H1 (cell line): ENCODE results near the gene PRDM2. TPM values are rescaled to one million over a fixed set of nuclear protein-coding genes. Genes with fewer than 3 reads are reported as not detected.

ENCODE experiments used
- CTCF ChIA-PET: fragments of 300-600 bp; sonication (Branson Sonifier 250); formaldehyde crosslinking; loops from one replicate; lab custom pipeline; 2021; ENCODE audit not compliant: partially characterized antibody; lab: Charles Lee
- POLR2A ChIA-PET: fragments of 300-600 bp; sonication (Branson Sonifier 250); formaldehyde crosslinking; loops from one replicate; lab custom pipeline; 2021; ENCODE audit warnings: inconsistent platforms; ENCODE audit not compliant: partially characterized antibody; lab: Charles Lee
- DNase-seq, 2 experiments: peaks; one replicate each; pipeline versions ENCODE4 v3.0.0 to v3.0.0-alpha.2; 2010 to 2022; ENCODE audit warnings: low spot score in 2 of 2, low read depth in 1 of 2, mixed read lengths in 1 of 2
- FAIRE-seq: peaks from 2 replicates; lab custom pipeline; 2011; peaks lifted over from hg19 to GRCh38; lab: Jason Lieb, UNC
- H2AFZ ChIP-seq: 2 replicates; pipeline ENCODE4 v1.8.1; 2012; ENCODE audit warnings: low read length, inconsistent platforms
- H2AK5ac ChIP-seq: 2 replicates; pipeline ENCODE4 v1.6.1; 2013; ENCODE audit warnings: low read depth, low read length
- H2BK120ac ChIP-seq: replicated peaks from 2 replicates; pipeline ENCODE3; 2013; ENCODE audit warnings: low read depth, low read length, inconsistent platforms
- H2BK12ac ChIP-seq: 2 replicates; pipeline ENCODE4 v1.6.1; 2013; ENCODE audit warnings: low read depth, low read length
- H2BK15ac ChIP-seq: 2 replicates; pipeline ENCODE4 v1.6.1; 2013; ENCODE audit warnings: low read length
- H2BK20ac ChIP-seq: 2 replicates; pipeline ENCODE4 v1.6.1; 2013; ENCODE audit warnings: low read length
- H2BK5ac ChIP-seq: 2 replicates; pipeline ENCODE4 v1.6.1; 2013; ENCODE audit warnings: low read depth, low read length
- H3K14ac ChIP-seq: 2 replicates; pipeline ENCODE4 v1.6.1; 2013; ENCODE audit warnings: inconsistent platforms; ENCODE audit not compliant: insufficient read length
- H3K18ac ChIP-seq: 2 replicates; pipeline ENCODE4 v1.6.1; 2013; ENCODE audit warnings: low read length; ENCODE audit errors: extremely low read depth
- H3K23ac ChIP-seq: 2 replicates; pipeline ENCODE4 v1.6.1; 2013; ENCODE audit warnings: inconsistent platforms; ENCODE audit not compliant: insufficient read length
- H3K23me2 ChIP-seq: 2 replicates; pipeline ENCODE4 v1.6.1; 2013; ENCODE audit warnings: low read depth, low read length
- H3K27ac ChIP-seq: 2 replicates; pipeline ENCODE4 v1.6.1; 2011; ENCODE audit warnings: low read depth, low read length, inconsistent platforms
- H3K27me3 ChIP-seq, 4 experiments: replicated peaks in 1 of 4; 1 replicate in 1 of 4; 2 replicates in 3 of 4; pipeline versions ENCODE4 v1.6.1 to v1.8.1; 2011 to 2013; ENCODE audit warnings: low read length in 3 of 4, mild to moderate bottlenecking in 3 of 4, inconsistent platforms in 2 of 4, mixed read lengths in 2 of 4, moderate library complexity in 1 of 4; ENCODE audit not compliant: control insufficient read depth in 3 of 4, insufficient read depth in 3 of 4; ENCODE audit errors: extremely low read depth in 1 of 4
- H3K36me3 ChIP-seq, 4 experiments: 2 replicates each; pipeline versions ENCODE4 v1.6.1 to v1.8.1; 2011 to 2013; ENCODE audit warnings: mild to moderate bottlenecking in 4 of 4, low read length in 3 of 4, moderate library complexity in 2 of 4, control low read depth in 1 of 4, inconsistent platforms in 1 of 4; ENCODE audit not compliant: insufficient read depth in 4 of 4, control insufficient read depth in 2 of 4
- H3K4ac ChIP-seq: replicated peaks from 2 replicates; pipeline ENCODE3; 2013; ENCODE audit warnings: low read length, low read depth, mixed read lengths, inconsistent platforms; ENCODE audit not compliant: insufficient read length
- H3K4me1 ChIP-seq, 4 experiments: replicated peaks in 1 of 4; 1 replicate in 1 of 4; 2 replicates in 3 of 4; pipeline versions ENCODE4 v1.6.1 to v1.8.1; 2011 to 2013; ENCODE audit warnings: low read length in 3 of 4, inconsistent platforms in 2 of 4, mixed read lengths in 1 of 4; ENCODE audit not compliant: insufficient read depth in 4 of 4, control insufficient read depth in 3 of 4
- H3K4me2 ChIP-seq, 2 experiments: 2 replicates each; pipeline versions ENCODE4 v1.6.1 to v1.8.1; 2011 to 2013; ENCODE audit warnings: low read depth in 2 of 2, low read length in 2 of 2, control low read depth in 1 of 2, inconsistent platforms in 1 of 2, mild to moderate bottlenecking in 1 of 2; ENCODE audit not compliant: insufficient read depth in 1 of 2
- H3K4me3 ChIP-seq, 4 experiments: fragments of 200-600, 300-600 bp in 1 of 4; sonication (generic), shearing (Covaris generic), sonication (Bioruptor Twin) in 1 of 4; 2 replicates each; pipeline versions ENCODE4 v1.5.1 to v1.8.1; 2011 to 2016; ENCODE audit warnings: low read length in 4 of 4, low read depth in 3 of 4, control low read depth in 2 of 4, inconsistent platforms in 2 of 4, mild to moderate bottlenecking in 2 of 4, mixed read lengths in 1 of 4, moderate library complexity in 1 of 4; ENCODE audit not compliant: insufficient read depth in 2 of 4; ENCODE audit errors: extremely low read depth in 1 of 4
- H3K56ac ChIP-seq: replicated peaks from 2 replicates; pipeline ENCODE3; 2013; ENCODE audit warnings: low read depth, mild to moderate bottlenecking, mixed read lengths, low read length, inconsistent platforms; ENCODE audit not compliant: insufficient read length
- H3K79me1 ChIP-seq: 2 replicates; pipeline ENCODE4 v1.6.1; 2013; ENCODE audit warnings: low read depth, low read length, control low read depth
- H3K79me2 ChIP-seq, 2 experiments: 2 replicates each; pipeline versions ENCODE4 v1.6.1 to v1.8.1; 2012 to 2013; ENCODE audit warnings: low read length in 2 of 2, mild to moderate bottlenecking in 2 of 2, inconsistent platforms in 1 of 2; ENCODE audit not compliant: insufficient read depth in 2 of 2, control insufficient read depth in 1 of 2
- H3K9ac ChIP-seq, 4 experiments: replicated peaks in 1 of 4; 1 replicate in 1 of 4; 2 replicates in 3 of 4; pipeline versions ENCODE4 v1.6.1 to v1.8.1; 2011 to 2013; ENCODE audit warnings: low read depth in 3 of 4, low read length in 3 of 4, control low read depth in 2 of 4, mild to moderate bottlenecking in 2 of 4, moderate library complexity in 2 of 4, inconsistent platforms in 1 of 4; ENCODE audit errors: extremely low read depth in 1 of 4
- H3K9me3 ChIP-seq, 2 experiments: 2 replicates each; pipeline versions ENCODE4 v1.6.1 to v1.8.1; 2012 to 2013; ENCODE audit warnings: mild to moderate bottlenecking in 2 of 2, moderate library complexity in 2 of 2, control low read depth in 1 of 2, inconsistent platforms in 1 of 2, low read depth in 1 of 2, low read length in 1 of 2, mixed read lengths in 1 of 2; ENCODE audit not compliant: insufficient read depth in 2 of 2
- H4K20me1 ChIP-seq, 2 experiments: replicated peaks in 1 of 2; 2 replicates each; pipeline versions ENCODE3 to v1.8.1; 2011 to 2013; ENCODE audit warnings: inconsistent platforms in 2 of 2, low read length in 2 of 2, mild to moderate bottlenecking in 1 of 2; ENCODE audit not compliant: insufficient read depth in 2 of 2, control insufficient read depth in 1 of 2
- H4K5ac ChIP-seq: 2 replicates; pipeline ENCODE4 v1.6.1; 2013; ENCODE audit warnings: low read length, low read depth, mixed read lengths, inconsistent platforms; ENCODE audit not compliant: insufficient read length
- H4K8ac ChIP-seq: 2 replicates; pipeline ENCODE4 v1.8.0; 2013; ENCODE audit warnings: mild to moderate bottlenecking, moderate library complexity, low read length, inconsistent platforms; ENCODE audit not compliant: insufficient read depth; ENCODE audit errors: extremely low read depth
- H4K91ac ChIP-seq: replicated peaks from 2 replicates; pipeline ENCODE3; 2013; ENCODE audit warnings: low read length, mixed read lengths, inconsistent platforms; ENCODE audit not compliant: insufficient read length
- BACH1 ChIP-seq: IDR thresholded peaks from 2 replicates; pipeline ENCODE4 v1.6.1; 2012; ENCODE audit warnings: low read length, improper control_type of control experiment
- CBX5 ChIP-seq: fragments of 300-800, 300-1000 bp; sonication (generic); IDR thresholded peaks from 2 replicates; pipeline ENCODE4 v1.7.1; 2016; ENCODE audit warnings: antibody characterized with exemption, low read length, low read depth
- CHD2 ChIP-seq: IDR thresholded peaks from 2 replicates; pipeline ENCODE4 v1.6.1; 2012; ENCODE audit warnings: low read length, improper control_type of control experiment
- EGR1 ChIP-seq: IDR thresholded peaks from 2 replicates; pipeline ENCODE4 v1.6.1; 2011; ENCODE audit warnings: low read depth, low read length, borderline replicate concordance
- FOSL1 ChIP-seq: IDR thresholded peaks from 2 replicates; pipeline ENCODE4 v1.6.1; 2011; ENCODE audit warnings: mild to moderate bottlenecking, low read depth, low read length, moderate library complexity; ENCODE audit not compliant: insufficient read depth
- KDM4A ChIP-seq: IDR thresholded peaks from one replicate; pipeline ENCODE4 v1.7.1; 2012; ENCODE audit warnings: low read depth, mild to moderate bottlenecking, moderate library complexity, low read length, inconsistent platforms; ENCODE audit not compliant: severe bottlenecking
- MAX ChIP-seq: IDR thresholded peaks from 2 replicates; pipeline ENCODE4 v1.6.1; 2012; ENCODE audit warnings: inconsistent platforms
- NANOG ChIP-seq: IDR thresholded peaks from 2 replicates; pipeline ENCODE4 v1.6.1; 2011; ENCODE audit warnings: low read length, low read depth, mild to moderate bottlenecking, inconsistent platforms; ENCODE audit not compliant: insufficient read depth, poor library complexity, severe bottlenecking
- PHF8 ChIP-seq: fragments of 200-600 bp; sonication (generic); conservative IDR thresholded peaks from 2 replicates; pipeline ENCODE4 v1.7.1; 2012; ENCODE audit warnings: low read depth, mild to moderate bottlenecking, inconsistent platforms, low read length, moderate library complexity
- RXRA ChIP-seq: IDR thresholded peaks from 2 replicates; pipeline ENCODE4 v1.6.1; 2011; ENCODE audit warnings: low read depth, mild to moderate bottlenecking, low read length, moderate library complexity; ENCODE audit not compliant: insufficient read depth
- SIRT6 ChIP-seq: IDR thresholded peaks from one replicate; pipeline ENCODE4 v1.7.1; 2012; ENCODE audit warnings: low read length, inconsistent platforms
- TCF12 ChIP-seq: IDR thresholded peaks from 2 replicates; pipeline ENCODE4 v1.6.1; 2011; ENCODE audit warnings: low read depth, mild to moderate bottlenecking, low read length
- WGBS, 2 experiments: shearing (Covaris generic) in 1 of 2; methylation state at CpG; one replicate each; pipeline versions ENCODE4 v1.1.6 to v1.1.7; 2013 to 2015; ENCODE audit warnings: low lambda C conversion rate in 2 of 2, mixed read lengths in 2 of 2, inconsistent platforms in 1 of 2, low coverage in 1 of 2, missing lambda C conversion rate in 1 of 2; ENCODE audit not compliant: insufficient replicate concordance in 2 of 2, insufficient coverage in 1 of 2, insufficient read length in 1 of 2; ENCODE audit errors: extremely low coverage in 1 of 2, missing lambda C conversion rate in 1 of 2; 5-methylcytosine and 5-hydroxymethylcytosine counted together
- polyA plus RNA-seq, 7 experiments: library from polyadenylated mRNA; depleted of rRNA in 3 of 7; stranded (reverse) in 5 of 7; unstranded in 2 of 7; fragments of >200 nt in 5 of 7; fragments of 200-250 nt in 2 of 7; gene quantifications; 1 replicate in 5 of 7; 2 replicates in 1 of 7; 4 replicates in 1 of 7; pipeline versions ENCODE4 v1.2.1 to v1.2.3, GENCODE V29; 2011 to 2013; ENCODE audit warnings: missing spikeins in 2 of 7, mixed read lengths in 2 of 7
- total RNA-seq: library from RNA; stranded (reverse); fragmentation: NEBNext Ultra II Directional; extraction: Animal tissue kit (Norgen Biotek cat#: 25700); gene quantifications from 2 replicates; pipeline ENCODE4 v1.2.1, GENCODE V29; 2021

The PRDM2 gene
- total and polyA plus RNA-seq, 2 of the 8 experiments (the other 6 are each of a cell fraction or from before 2014, with no cell fraction given), result 5.8 to 21.2 TPM

GRCh38 chr1:13762642-13763041 is 62.7 kb downstream of the PRDM2 start:
- no peak overlapping the region for H3K18ac ChIP-seq
- H2BK5ac ChIP-seq, result no peak overlapping the region
- no peaks in the 10 kb centered on the region for H3K27me3 ChIP-seq
- peaks cover 12 to 25% of the 10 kb centered on the region in 2 experiments for H4K20me1 ChIP-seq
- ChIA-PET POLR2A (no interaction called here), CTCF (interaction anchor here (1.1 kb wide), 1 partner anchor 10 kb away, joined by 3 read pairs; no protein-coding TSS in a partner anchor)
- no peak overlapping the region for H2BK15ac ChIP-seq
- H3K23me2 ChIP-seq, result no peaks in the 10 kb centered on the region
- H3K23ac ChIP-seq, result no peak overlapping the region
- H3K56ac ChIP-seq, result no peak overlapping the region
- peaks cover 5 to 25% (median 18%) of the 10 kb centered on the region in 4 experiments for H3K4me1 ChIP-seq
- H2AFZ ChIP-seq, result no peak overlapping the region
- H3K36me3 ChIP-seq, result no peaks in the 10 kb centered on the region
- peaks cover 0 to 55% of the 10 kb centered on the region in 2 experiments; a peak in 3 of 4 replicates for H3K79me2 ChIP-seq
- H3K14ac ChIP-seq, result no peak overlapping the region
- no peaks in the 10 kb centered on the region for H3K9me3 ChIP-seq
- H4K91ac ChIP-seq, result no peak overlapping the region
- TF ChIP-seq NANOG (no peak), FOSL1 (no peak), BACH1 (no peak), EGR1 (no peak), KDM4A (no peak), PHF8 (no peak), MAX (no peak), SIRT6 (no peak), RXRA (no peak), CHD2 (no peak), CBX5 (no peak), TCF12 (no peak)
- H3K4me3 ChIP-seq, result no peak overlapping the region
- H2BK12ac ChIP-seq, result 0 out of 2 replicates have a peak overlapping the region, but pooled peaks have one; percentile 42
- no peak for FAIRE-seq
- H3K27ac ChIP-seq, result no peak overlapping the region
- H3K4ac ChIP-seq, result no peak overlapping the region
- 86% methylated on average over 8 of the region's 8 CpGs; no CpG with 5 or more reads in 1 of the 2 experiments for whole genome bisulfite sequencing, 2 experiments
- no peak overlapping the region for H3K9ac ChIP-seq
- peaks cover 8% of the 10 kb centered on the region for H3K79me1 ChIP-seq
- no peak overlapping the region for H4K5ac ChIP-seq
- H2AK5ac ChIP-seq, result no peak overlapping the region
- DNase-seq, result no peak
- no peak overlapping the region; the same call in 1 of the 2 replicates for H4K8ac ChIP-seq
- H2BK20ac ChIP-seq, result no peak overlapping the region
- H3K4me2 ChIP-seq, result peak overlapping the region in 1 of 2 experiments; percentile 7; a peak in 1 of 4 replicates
- no peak overlapping the region for H2BK120ac ChIP-seq
